Myocyte (in vitro differentiated cells): Measurements from ENCODE around the gene STOM. TPM values are rescaled to one million over a fixed set of nuclear protein-coding genes. Genes with fewer than 3 reads are reported as not detected.

Experiments used
- DNase-seq: peaks from one replicate; pipeline ENCODE4 v3.0.0-alpha.2; 2012; ENCODE audit warnings: low read depth
- total RNA-seq: library from RNA; depleted of rRNA; stranded (reverse); fragments of >200 nt; gene quantifications from 2 replicates; pipeline ENCODE4 v1.2.3, GENCODE V29; 2014

Gene STOM
- total RNA-seq, 1 donor from 2014 or later = 31.3 TPM

GRCh38 chr9:121322737-121323448 lies 47.2 kb downstream of the STOM start:
- no peak for DNase-seq

GRCh38 chr9:121322037-121322736 lies 47.9 kb downstream of the STOM start:
- peak; percentile 28 for DNase-seq

- no peak for DNase-seq
Observed at GRCh38 chr9:121321016-121321503, 49.0 kb downstream of the STOM start.

- DNase-seq = no peak
Observed at GRCh38 chr9:121319383-121319780, 50.7 kb downstream of the STOM start.

GRCh38 chr9:121318631-121319382 lies 51.2 kb downstream of the STOM start:
- no peak for DNase-seq

GRCh38 chr9:121317737-121318630 lies 52.1 kb downstream of the STOM start:
- DNase-seq = no peak

- DNase-seq = no peak
Observed at GRCh38 chr9:121316852-121317373, 53.1 kb downstream of the STOM start.

- DNase-seq = no peak
Observed at GRCh38 chr9:121316378-121316777, 53.7 kb downstream of the STOM start.

GRCh38 chr9:121313458-121314152 lies 56.4 kb downstream of the STOM start:
- no peak for DNase-seq

GRCh38 chr9:121312169-121312568 lies 57.9 kb downstream of the STOM start:
- DNase-seq = no peak

- DNase-seq = no peak
Observed at GRCh38 chr9:121310571-121310970, 59.5 kb downstream of the STOM start.

- DNase-seq = no peak
Observed at GRCh38 chr9:121309833-121310425, 60.1 kb downstream of the STOM start.

GRCh38 chr9:121309171-121309570 lies 60.9 kb downstream of the STOM start:
- DNase-seq = no peak

GRCh38 chr9:121308765-121309164 lies 61.3 kb downstream of the STOM start:
- DNase-seq = no peak

- DNase-seq = no peak
Observed at GRCh38 chr9:121307976-121308375, 62.1 kb downstream of the STOM start.

- DNase-seq = no peak
Observed at GRCh38 chr9:121305269-121305994, 64.6 kb downstream of the STOM start.

GRCh38 chr9:121304707-121305106 lies 65.3 kb downstream of the STOM start:
- DNase-seq = no peak

- peak; percentile 52 for DNase-seq
Observed at GRCh38 chr9:121303456-121304451, 66.3 kb downstream of the STOM start.
